T-helper 1 cell treated with Interleukin-12 subunit alpha and Interleukin-12 subunit beta and Interleukin-4 antibody, amounts not matched to agents 30 μg/mL and 1 μg/mL, for 36 hours (primary cell): ENCODE data around the gene BBLN.
"Not testable (repeated sequence)": the region's sequence is repeated elsewhere in the genome, so short reads cannot be mapped to it uniquely, and the experiment has no call there.

Experiments
- H3K27ac Mint-ChIP-seq: one replicate; pipeline ENCODE4 v1.8.0; 2021; ENCODE audit warnings: mild to moderate bottlenecking, mixed read lengths
- H3K27me3 Mint-ChIP-seq: one replicate; pipeline ENCODE4 v1.8.0; 2021; ENCODE audit warnings: low read depth, mixed read lengths
- H3K36me3 Mint-ChIP-seq: one replicate; pipeline ENCODE4 v1.8.0; 2021; ENCODE audit warnings: low read depth, mixed read lengths
- H3K4me1 Mint-ChIP-seq: one replicate; pipeline ENCODE4 v1.8.0; 2021; ENCODE audit warnings: low read depth, mixed read lengths
- H3K4me3 Mint-ChIP-seq: one replicate; pipeline ENCODE4 v1.8.0; 2021; ENCODE audit warnings: mild to moderate bottlenecking, moderate library complexity, mixed read lengths
- H3K9me3 Mint-ChIP-seq: one replicate; pipeline ENCODE4 v1.8.0; 2021; ENCODE audit warnings: mixed read lengths

Gene BBLN

GRCh38 chr9:128159784-128160602 is at the start of gene BBLN:
Gene BBLN, plus strand, starts transcription at chr9:128160265. Its CDS starts 143 bp downstream, at chr9:128160408.
- Mint-ChIP-seq H3K27me3 (no peaks in the 10 kb centered on the region), H3K27ac (peak within 1 kb of the TSS; percentile 87), H3K4me1 (peaks cover 15% of the 10 kb centered on the region)

GRCh38 chr9:128111726-128112125 is 48.3 kb upstream of the BBLN start:
- not testable (repeated sequence) for H3K9me3 Mint-ChIP-seq, H3K27ac Mint-ChIP-seq, H3K4me3 Mint-ChIP-seq, H3K27me3 Mint-ChIP-seq, H3K4me1 Mint-ChIP-seq
- peaks cover 19% of the 10 kb centered on the region for H3K36me3 Mint-ChIP-seq

More at GRCh38 chr9:128159784-128160602, at the start of gene BBLN:
- peak within 1 kb of the TSS; percentile 77 for H3K4me3 Mint-ChIP-seq
- no peaks in the 10 kb centered on the region for H3K9me3 Mint-ChIP-seq
- peaks cover 8% of the 10 kb centered on the region for H3K36me3 Mint-ChIP-seq

GRCh38 chr9:128113526-128114325 is 46.3 kb upstream of the BBLN start:
- Mint-ChIP-seq H3K9me3 (no peaks in the 10 kb centered on the region), H3K36me3 (peaks cover 14% of the 10 kb centered on the region), H3K27ac (no peak overlapping the region), H3K4me1 (peaks cover 7% of the 10 kb centered on the region), H3K4me3 (no peak overlapping the region), H3K27me3 (no peaks in the 10 kb centered on the region)

- H3K4me1 Mint-ChIP-seq: peaks cover 7% of the 10 kb centered on the region
- H3K27ac Mint-ChIP-seq: no peak overlapping the region
- no peak overlapping the region for H3K4me3 Mint-ChIP-seq
- H3K9me3 Mint-ChIP-seq: no peaks in the 10 kb centered on the region
- H3K27me3 Mint-ChIP-seq: no peaks in the 10 kb centered on the region
- peaks cover 14% of the 10 kb centered on the region for H3K36me3 Mint-ChIP-seq
Observed at GRCh38 chr9:128114326-128115186, 45.5 kb upstream of the BBLN start.

- H3K27ac Mint-ChIP-seq: no peak overlapping the region
- no peaks in the 10 kb centered on the region for H3K9me3 Mint-ChIP-seq
- H3K4me1 Mint-ChIP-seq: peaks cover 7% of the 10 kb centered on the region
- no peaks in the 10 kb centered on the region for H3K27me3 Mint-ChIP-seq
- peaks cover 10% of the 10 kb centered on the region for H3K36me3 Mint-ChIP-seq
- no peak overlapping the region for H3K4me3 Mint-ChIP-seq
Observed at GRCh38 chr9:128115187-128116103, 44.6 kb upstream of the BBLN start.

GRCh38 chr9:128116104-128117083 is 43.7 kb upstream of the BBLN start:
- H3K9me3 Mint-ChIP-seq: no peaks in the 10 kb centered on the region
- H3K4me1 Mint-ChIP-seq: peaks cover 7% of the 10 kb centered on the region
- no peak overlapping the region for H3K27ac Mint-ChIP-seq
- H3K36me3 Mint-ChIP-seq: peaks cover 9% of the 10 kb centered on the region
- no peak overlapping the region for H3K4me3 Mint-ChIP-seq
- no peaks in the 10 kb centered on the region for H3K27me3 Mint-ChIP-seq

GRCh38 chr9:128117613-128118471 is 42.2 kb upstream of the BBLN start:
- peak overlapping the region; percentile 75 for H3K27ac Mint-ChIP-seq
- no peaks in the 10 kb centered on the region for H3K9me3 Mint-ChIP-seq
- no peaks in the 10 kb centered on the region for H3K27me3 Mint-ChIP-seq
- no peak overlapping the region for H3K4me3 Mint-ChIP-seq
- peaks cover 6% of the 10 kb centered on the region for H3K36me3 Mint-ChIP-seq
- H3K4me1 Mint-ChIP-seq: peaks cover 7% of the 10 kb centered on the region

- no peak overlapping the region for H3K27ac Mint-ChIP-seq
- H3K27me3 Mint-ChIP-seq: no peaks in the 10 kb centered on the region
- no peaks in the 10 kb centered on the region for H3K9me3 Mint-ChIP-seq
- H3K4me1 Mint-ChIP-seq: peaks cover 7% of the 10 kb centered on the region
- H3K36me3 Mint-ChIP-seq: peaks cover 4% of the 10 kb centered on the region
- no peak overlapping the region for H3K4me3 Mint-ChIP-seq
Observed at GRCh38 chr9:128118472-128118857, 41.6 kb upstream of the BBLN start.

- no peaks in the 10 kb centered on the region for H3K9me3 Mint-ChIP-seq
- H3K4me1 Mint-ChIP-seq: peaks cover 7% of the 10 kb centered on the region
- peaks cover 3% of the 10 kb centered on the region for H3K36me3 Mint-ChIP-seq
- H3K27me3 Mint-ChIP-seq: no peaks in the 10 kb centered on the region
- no peak overlapping the region for H3K4me3 Mint-ChIP-seq
- no peak overlapping the region for H3K27ac Mint-ChIP-seq
Observed at GRCh38 chr9:128118971-128119665, 40.9 kb upstream of the BBLN start.

GRCh38 chr9:128120061-128120740 is 39.9 kb upstream of the BBLN start:
- Mint-ChIP-seq H3K36me3 (peaks cover 3% of the 10 kb centered on the region), H3K27ac (no peak overlapping the region), H3K9me3 (no peaks in the 10 kb centered on the region), H3K4me1 (peaks cover 12% of the 10 kb centered on the region), H3K27me3 (no peaks in the 10 kb centered on the region), H3K4me3 (no peak overlapping the region)

GRCh38 chr9:128120741-128121465 is 39.2 kb upstream of the BBLN start:
- H3K4me1 Mint-ChIP-seq: peaks cover 17% of the 10 kb centered on the region
- H3K27me3 Mint-ChIP-seq: no peaks in the 10 kb centered on the region
- H3K4me3 Mint-ChIP-seq: no peak overlapping the region
- peaks cover 3% of the 10 kb centered on the region for H3K36me3 Mint-ChIP-seq
- no peak overlapping the region for H3K27ac Mint-ChIP-seq
- H3K9me3 Mint-ChIP-seq: no peaks in the 10 kb centered on the region
